ENCODE results near the gene APH1B.

The APH1B gene

DNA sequence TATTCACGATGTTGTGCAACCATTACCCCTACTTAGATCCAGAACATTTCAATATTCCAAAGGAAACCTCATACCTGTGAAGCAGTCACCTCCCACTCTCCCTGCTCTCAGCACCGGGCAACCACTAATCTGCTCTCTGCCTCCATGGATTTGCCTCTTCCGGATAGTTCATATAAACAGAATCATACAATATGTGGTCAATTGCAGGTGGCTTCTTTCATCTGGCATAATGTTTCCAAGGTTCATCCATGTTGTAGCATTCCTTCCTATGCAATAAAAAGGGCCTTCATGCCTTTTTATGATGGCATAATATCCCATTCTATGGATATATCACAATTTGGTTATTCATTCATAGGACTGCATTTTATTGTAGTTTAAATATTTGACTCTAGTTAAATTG, 80.3 kb downstream of the APH1B start:
- no peak for DNase-seq

DNA sequence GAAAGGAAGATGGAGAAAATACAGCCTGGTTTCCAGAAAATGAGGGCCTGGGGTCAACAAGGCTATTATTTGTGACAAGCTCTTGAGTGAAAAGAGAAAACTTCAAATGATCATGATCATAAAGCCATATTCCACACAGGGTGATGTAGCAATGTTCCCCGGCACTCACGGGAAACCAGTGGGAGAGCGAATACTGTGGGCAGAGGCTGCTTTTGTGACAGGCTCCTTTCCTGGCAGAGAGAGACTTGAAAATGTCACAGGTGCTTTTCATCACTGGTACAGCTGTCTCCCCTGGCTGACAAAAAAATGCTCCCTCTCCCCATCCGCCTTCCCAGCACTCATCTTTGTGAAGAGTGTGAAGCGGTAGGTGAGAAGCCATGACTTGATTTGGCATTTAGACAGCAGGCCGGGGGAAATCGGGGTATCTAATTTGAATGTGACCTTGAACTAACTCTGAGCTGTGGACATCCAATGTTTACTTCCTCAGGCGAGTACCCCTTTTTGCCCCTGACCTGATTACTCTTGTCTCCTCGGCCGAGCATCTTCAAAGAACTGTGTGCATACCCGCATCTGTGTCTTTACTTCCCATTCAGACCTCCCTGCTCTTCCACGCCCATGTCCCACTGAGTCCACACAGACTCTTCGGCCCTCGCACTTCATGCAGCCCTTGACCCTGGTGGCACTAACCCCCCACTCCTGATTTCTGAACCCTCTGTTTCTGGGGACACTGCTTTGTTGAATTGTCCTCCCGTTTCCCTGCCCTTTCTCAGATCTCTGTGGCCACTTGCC, 81.0 kb downstream of the APH1B start:
- DNase-seq = no peak
